HG02610 (cell line): ENCODE results near the gene IZUMO2.
"Not testable (repeated sequence)": the region's sequence is repeated elsewhere in the genome, so short reads cannot be mapped to it uniquely, and the experiment has no call there.

ENCODE experiments used
- ATAC-seq: cut with Tn5 transposase; IDR thresholded peaks from one replicate; pipeline ENCODE4 v1.9.1; 2021; ENCODE audit warnings: mild to moderate bottlenecking, moderate library complexity; ENCODE audit not compliant: unreplicated experiment

Gene IZUMO2

DNA sequence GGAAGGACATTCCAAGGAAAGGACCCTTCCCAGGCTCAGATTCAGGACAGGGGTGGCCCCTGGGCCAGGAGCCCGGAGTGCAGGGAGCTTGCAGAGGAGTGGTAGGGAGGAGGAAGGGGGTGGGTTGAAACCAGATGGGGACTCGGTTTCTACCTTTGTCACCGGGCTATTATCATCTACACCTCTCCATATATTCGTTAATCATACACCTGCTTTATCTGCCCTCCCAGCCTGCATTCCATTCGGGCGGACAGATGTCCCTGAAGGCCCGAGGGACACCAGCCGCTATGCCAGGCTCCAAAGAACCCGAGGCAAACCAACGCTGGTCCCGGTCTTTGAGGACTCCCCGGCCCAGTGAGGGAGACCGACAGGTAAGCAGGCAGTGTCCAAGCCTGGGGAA, 24.9 kb upstream of the IZUMO2 start:
- no peak for ATAC-seq

DNA sequence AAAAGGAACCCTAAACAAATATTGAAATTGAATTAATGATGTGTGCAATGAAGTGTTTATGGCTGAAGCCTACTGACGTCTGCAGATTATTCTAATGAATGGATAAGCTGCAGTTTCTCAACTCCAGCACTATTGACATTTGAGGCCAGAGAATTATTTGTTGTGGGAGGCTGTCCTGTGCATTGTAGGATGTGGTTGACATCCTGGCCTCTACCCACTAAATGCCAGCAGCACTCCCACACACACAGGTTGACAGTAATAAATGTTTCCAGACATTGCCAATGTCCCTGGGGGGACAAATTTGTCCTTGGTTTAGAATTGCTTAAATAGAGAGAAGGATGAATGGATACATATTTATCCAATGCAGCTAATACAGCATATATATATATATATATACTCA, 21.1 kb upstream of the IZUMO2 start:
- ATAC-seq, result no peak

DNA sequence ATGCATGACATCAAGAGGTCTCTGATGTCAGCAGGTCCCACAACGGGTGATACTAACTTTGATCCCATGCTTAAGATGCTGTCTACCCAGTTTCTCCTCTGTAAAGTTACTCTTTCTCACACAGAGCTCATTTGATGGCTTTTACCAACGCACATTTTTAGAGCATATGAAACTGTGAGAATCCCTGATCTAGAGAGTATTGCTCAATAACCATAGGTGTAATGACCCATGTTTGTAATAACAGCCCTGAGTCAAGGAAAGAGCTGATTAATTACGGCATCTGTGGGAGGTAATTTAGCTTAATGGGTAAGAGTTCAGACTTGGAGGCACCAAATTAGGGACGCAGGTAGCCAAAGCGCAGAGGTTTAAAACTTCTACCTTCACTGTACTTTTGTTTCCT, 18.0 kb upstream of the IZUMO2 start:
- no peak for ATAC-seq

DNA sequence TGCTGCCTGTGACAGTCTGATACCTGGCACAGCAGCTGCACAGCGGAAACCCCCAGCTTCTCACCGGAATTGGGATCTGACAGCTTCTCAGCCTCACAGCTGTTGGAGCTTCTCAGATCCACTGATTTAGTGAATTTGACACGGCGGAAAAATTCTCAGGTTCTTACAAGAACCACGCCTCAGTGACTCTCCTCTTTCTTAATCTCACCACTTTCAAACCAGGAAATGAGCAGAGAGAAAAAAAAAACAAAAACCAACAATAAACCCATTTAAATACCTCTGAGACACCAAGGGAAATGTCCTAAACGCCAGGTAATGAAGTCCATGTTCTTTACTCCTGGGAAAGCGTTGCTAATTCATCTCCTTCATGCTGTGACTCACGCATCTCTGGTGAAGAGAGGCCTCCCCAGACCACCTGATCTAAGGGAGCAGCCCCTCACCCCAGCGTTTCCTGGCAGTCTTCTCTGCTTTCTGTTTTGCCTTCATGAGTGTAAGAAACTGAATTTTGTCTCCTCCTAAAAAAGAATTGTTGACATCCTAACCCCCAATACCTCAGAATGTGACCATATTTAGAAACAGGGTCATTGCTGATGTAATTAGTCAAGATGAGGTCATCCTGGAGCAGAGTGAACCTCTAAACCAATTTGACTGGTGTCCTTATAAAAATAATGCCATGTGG, 15.9 kb upstream of the IZUMO2 start:
- no peak for ATAC-seq

DNA sequence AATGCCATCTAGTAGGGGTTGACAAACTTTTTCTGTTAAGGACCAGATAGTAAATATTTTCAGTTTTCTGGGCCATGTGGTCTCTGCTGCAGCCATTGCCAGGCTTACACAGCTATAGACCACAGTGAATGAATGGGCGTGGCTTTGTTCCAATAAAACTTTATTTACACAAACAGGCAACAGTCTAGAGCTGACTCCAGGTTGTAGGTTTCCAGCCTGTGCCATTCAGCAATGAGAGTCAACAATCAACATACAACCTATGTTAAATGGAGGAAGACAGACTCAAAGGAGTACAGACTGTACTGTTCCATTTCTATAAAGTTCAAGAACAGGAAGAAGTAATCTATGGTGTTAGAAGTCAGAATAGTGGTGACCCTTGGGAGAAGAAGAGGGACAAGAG, 15.2 kb upstream of the IZUMO2 start:
- ATAC-seq, result no peak

DNA sequence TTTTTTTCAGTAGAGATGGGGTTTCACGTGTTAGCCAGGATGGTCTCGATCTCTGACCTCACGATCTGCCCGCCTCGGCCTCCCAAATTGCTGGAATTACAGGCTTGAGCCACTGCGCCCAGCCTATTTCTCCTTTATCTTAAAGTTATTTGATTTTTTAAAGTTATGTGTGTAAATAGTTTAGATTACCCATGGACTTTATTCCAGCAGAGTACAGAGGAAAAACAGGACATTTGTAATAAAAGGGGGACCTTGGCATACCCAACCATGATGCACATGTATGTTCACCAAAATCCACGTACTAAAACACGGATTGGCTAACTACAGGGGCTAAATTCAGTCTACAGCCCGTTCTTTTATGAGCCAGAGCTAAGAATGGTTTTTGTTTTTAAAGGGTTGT, 13.7 kb upstream of the IZUMO2 start:
- no peak for ATAC-seq

DNA sequence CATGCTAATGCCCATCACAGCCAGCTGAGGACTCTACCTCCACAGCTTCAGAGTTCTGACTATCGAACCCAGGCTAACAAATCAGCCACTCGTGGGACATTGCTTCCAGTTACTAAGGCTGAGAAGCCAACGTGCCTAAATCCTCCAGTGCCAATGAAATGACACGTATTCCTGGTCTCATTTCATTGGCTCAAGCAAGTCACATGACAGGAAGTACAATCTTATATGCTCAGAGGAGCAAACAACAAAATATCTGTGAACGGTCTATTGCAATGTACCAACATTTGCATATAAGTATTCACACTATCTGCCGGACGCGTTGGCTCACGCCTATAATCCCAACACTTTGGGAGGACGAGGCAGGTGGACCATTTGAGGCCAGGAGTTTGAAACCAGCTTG, 12.8 kb upstream of the IZUMO2 start:
- ATAC-seq, result no peak

DNA sequence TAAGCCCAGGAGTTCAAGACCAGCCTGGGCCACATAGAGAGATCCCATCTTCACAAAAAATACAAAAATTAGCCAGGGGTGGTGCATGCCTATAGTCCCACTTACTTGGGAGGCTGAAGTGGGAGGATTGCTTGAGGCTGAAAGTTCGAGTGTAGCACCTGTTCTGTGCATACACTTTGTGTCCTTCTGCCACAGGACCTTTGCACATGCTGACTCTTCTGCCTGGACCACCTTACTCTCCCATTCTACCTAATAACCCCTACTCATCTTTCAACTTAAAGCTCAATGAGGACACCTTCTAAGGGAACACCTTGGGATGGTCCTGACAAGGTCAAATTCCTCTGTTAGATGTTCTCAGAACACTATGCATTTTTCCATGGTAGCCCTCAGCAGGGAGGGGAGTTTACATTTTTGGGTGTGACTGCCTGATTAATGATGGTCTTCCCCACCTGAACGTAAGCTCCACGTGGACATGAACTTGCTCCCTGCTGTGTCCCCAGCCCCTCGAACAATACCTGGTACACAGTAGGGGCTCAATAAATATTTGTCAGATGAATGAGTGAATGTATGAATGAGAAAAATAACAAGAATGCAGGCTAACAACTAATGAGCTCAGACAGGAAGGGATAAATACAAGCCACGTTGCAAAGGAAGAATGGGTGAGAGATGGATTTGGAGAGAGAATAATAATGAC, 11.2 kb upstream of the IZUMO2 start:
- ATAC-seq, result no peak

DNA sequence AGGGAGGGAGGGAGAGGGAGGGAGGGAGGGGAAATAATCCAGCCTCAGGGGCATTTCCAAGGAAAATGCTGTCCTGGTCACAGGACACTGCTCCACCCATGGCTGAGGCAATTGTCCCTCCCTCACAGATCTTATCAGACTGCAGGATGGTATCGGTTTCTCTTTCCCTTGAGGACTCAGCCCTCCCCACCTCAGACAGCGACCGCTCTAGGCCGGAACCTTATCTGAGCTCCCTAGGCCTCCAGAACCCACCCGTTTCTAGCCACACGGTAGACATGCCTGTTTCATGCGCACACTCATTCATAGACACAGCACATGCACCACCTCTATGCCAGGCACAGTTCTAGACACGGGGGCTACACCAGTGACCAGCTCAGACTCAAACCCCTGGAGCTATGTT, 10.0 kb upstream of the IZUMO2 start:
- no peak for ATAC-seq

DNA sequence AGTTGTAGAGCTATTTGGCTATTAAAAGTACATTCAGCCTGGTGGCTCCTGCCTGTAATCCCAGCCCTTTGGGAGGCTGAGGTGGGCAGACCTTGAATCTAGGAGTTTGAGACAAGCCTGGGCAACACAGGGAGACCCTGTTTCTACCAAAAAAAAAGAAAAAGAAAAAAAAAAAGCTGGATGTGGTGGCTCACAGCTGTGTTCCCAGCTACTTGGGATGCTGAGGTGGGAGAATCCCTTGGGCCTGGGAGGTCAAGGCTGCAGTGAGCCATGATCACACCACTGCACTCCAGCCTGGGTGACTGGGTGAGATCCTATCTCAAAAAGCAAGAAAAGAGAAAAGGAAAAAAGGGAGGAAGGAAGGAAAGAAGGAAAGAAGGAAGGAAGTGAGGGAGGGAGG, 9.6 kb upstream of the IZUMO2 start:
- ATAC-seq, result no peak

DNA sequence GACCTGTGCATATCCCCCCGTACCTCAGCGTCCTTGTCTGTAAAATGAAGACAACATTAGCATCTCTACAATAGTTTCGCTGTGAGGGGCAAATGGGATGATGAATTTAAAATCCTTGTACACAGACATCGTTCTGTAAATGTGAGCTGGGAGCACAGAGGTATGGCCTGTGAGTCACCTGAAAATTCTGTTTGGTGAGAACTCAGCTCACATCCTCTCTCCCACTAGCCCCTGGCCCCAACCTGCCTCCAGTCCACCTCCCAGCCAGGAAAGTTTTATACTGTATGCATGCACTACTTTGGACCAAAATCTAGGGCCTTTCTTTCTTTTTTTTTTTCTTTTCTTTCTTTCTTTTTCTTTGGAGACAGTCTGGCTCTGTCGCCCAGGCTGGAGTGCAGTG, 8.7 kb upstream of the IZUMO2 start:
- no peak for ATAC-seq

DNA sequence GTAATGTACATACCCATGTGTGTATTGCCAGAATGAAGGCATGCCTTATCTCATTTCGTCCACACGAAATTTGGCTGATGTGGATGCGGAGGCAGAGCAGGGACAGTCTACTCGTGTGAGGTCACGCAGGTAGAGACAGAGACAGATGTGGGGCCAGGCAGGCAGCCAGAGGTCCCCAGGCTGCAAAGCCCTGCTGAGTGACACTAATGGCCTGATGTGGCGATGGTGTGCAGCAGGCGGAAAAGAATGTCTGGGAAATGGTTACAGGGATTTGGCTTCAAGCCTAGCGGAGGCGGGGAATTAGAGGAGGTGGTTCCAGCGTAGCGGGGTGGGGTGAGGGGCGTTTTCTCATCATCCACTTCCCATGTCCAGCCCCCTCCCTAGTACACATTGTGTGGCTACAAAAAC, 4.2 kb upstream of the IZUMO2 start:
- ATAC-seq, result no peak

DNA sequence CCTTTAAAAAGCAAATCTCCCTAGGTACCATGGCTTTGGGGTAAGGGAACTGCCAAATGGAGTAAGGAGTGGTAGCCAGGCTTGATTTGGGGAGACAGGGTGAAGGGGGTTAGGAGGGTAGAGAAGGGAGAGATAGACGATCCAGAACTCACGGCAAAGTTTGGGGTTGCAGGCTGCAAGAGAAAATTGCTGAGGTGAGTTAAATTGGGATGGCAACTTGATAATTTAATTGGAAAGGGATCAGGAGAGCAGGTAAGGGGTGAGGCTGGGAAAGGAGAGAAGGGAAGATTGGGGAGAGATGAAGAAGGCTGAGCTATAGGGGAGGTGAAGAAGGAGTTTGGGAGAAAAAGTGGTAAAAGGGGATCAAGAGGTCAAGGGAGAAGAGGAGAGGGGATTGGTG, 4.0 kb downstream of the IZUMO2 start:
- ATAC-seq, result no peak

DNA sequence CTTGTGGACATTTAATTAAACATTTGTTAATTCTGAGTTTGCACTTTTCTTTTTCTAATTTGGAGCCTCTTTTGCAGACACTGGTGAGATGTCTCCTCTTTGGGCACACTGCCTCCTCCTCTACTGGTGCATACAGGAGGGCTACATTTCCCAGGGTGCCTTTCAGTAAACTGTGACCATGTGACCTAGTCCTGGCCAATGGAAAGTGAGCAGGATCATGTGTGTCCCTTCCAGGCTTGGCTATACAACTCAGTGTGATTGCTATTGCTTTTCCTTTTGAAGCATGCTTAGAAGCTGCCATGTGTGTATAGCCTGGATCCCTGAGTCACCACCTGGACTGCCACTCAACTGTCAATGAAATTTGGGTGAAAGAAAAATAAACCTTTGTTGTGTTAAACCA, 4.5 kb downstream of the IZUMO2 start:
- no peak for ATAC-seq

DNA sequence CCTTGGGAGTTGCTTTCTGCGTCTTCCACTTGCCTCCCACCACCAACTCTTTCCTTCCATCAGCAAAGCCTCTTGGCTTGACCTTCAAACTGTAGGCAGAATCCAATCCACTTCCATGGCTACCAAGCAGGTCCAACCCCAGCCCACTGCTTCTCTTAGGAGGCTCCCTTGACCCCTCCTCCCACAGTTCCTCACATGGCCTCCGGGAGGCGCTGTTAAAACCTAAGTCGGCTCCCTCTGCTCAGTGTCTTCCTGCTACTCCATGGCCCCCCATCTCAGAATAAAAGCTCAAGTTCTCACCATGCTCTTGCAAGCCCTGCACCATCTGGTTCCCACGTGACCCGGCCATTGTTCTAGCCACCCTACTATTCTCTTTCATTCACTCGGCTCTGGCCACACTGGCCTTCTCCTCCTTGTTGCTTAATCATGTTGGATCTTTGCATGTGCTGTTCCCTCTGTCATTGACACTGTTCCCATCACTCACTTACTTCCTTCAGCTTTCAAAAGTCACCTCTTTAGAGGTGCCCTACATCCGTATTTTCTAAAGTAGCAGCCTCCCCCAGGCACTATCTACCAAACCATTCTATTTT, 7.5 kb downstream of the IZUMO2 start:
- ATAC-seq, result no peak

DNA sequence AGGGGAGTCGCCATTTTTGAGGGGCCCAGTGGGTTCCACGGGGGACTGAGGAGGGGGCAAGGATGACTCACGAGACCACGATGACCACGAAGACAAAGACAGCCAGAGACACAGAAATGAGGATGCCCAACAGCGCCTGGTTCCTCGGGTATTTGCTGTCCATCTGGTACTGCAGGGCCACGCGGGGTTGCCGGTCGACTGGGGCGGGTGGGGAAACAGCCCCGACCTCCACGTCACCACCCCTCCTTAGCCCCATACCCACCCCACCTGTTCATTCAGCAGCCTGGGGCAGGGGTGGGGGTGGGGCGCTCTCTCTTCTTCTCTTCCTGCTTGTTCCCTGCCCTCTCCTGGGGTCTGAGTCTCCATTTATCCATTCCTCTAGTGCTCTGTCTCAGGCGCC, 8.6 kb downstream of the IZUMO2 start:
- no peak for ATAC-seq

DNA sequence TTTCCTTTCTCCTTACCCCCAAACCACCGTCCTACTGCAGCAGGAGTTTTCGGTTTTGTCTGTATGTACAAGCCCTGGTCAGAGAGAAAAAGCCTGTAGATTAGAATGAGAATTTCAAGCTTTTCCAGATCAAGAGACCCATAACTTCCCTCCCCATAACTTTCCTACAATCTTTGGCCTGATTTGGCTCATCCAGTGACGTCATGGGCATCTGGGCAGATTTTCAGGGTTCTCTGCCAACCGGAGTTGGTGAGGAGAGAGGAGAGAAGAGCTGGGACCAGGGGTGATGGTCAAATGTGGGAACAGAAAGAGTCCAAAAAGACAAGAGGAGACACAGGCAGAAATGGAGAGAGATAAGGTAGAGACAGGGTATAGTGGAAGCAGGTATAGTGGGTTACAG, 10.5 kb downstream of the IZUMO2 start:
- ATAC-seq, result no peak

DNA sequence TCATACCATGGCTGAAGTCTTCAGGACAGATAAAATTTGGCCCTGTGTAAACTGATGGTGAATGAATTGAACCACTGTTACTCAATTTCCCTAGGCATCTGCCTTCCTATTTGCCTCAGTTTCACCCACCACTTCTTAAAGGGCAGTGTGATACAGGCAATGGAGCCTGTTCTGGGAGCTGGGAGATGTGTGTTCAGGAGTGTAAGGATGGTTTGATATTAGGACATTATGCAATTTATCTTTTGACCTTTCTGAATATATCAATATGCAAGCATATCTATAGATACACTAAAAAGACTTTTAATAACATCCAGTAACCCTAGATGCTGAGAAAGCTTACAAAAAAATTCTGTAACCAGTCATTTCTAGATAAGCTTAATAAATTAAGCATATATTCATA, 14.6 kb downstream of the IZUMO2 start:
- ATAC-seq, result no peak

DNA sequence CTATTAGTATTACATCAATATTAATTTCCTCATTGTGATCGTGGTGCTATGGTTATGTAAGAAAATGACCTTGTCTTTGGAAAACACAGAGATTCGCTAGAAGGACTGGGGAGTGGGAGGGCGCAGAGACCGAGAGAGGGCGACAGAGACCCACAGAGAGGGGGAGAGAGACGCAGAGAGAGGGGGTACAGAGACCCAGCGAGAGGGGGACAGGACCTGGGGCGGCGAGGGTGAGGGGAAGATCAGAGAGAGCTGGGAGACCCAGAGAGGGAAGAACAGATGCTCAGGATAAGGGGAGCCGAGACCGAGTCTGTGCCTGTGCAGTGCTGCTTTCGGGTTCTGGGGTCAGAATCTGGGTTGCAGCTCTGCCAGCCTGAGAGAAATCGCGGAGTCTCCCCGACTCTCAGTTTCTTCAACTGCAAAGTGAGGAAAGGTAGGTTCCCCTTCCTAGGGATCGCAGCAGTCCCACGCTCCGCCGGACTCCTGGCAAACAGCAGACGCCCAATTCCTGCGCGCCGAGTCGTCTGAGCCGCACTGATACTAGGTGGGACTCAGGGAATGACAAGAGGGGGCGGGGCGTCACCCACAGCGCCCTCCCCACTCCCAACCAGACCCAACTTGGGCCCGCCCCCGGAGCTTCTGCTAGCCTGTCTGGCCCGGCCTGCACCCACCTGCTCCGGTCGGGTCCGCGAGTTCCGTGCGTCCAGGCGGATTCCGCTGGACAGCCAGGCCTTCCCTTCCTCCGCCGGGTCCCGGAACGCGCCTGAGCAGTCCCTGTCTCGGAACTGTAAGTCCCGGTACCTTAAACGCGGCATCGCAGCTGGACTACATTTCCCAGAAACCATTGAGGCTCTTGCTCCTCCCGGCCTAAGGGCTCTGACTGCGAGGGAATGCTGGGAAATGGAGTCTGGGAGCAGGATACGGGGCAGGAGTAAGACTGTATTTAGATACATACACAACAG, 15.3 kb downstream of the IZUMO2 start:
- peak; percentile 49 for ATAC-seq

DNA sequence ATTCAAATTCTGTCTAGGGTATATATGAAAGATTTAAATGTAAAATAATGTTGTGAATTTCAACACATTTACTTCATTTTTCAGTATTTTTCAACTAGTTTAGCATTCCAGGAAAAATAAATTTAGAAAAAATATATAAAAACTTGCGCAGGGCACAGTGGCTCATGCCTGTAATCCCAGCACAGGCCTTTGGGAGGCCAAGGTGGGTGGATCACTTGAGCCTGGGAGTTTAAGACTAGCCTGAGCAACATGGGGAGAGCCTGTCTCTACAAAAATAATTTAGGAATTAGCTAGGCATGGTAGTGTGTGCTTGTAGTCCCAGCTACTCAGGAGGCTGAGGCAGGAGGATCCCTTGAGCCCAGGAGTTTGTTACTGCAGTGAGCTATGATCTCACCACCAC, 21.2 kb downstream of the IZUMO2 start:
- ATAC-seq, result not testable (repeated sequence)

DNA sequence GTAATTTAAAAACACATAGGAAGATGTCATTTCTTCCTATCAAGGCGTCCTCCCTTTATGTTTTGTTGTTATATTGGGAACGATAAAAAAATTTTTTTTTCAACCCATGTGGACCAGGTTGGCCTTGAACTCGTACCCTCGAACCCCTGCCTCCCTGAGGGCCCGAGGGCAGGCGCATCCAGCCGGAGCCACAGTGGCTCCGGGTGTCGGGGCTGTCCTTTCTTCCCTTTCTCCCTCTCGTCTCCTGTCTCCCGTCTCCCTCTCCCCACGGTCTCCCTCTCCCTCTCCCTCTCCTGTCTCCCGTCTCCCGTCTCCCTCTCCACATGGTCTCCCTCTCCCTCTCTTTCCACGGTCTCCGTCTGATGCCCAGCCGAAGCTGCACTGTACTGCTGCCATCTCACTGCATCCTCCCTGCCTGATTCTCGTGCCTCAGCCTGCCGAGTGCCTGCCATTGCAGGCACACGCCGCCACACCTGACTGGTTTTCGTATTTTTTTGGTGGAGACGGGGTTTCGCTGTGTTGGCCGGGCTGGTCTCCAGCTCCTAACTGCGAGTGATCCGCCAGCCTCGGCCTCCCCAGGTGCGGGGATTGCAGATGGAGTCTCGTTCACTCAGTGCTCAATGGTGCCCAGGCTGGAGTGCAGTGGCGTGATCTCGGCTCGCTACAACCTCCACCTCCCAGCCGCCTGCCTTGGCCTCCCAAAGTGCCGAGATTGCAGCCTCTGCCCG, 22.8 kb downstream of the IZUMO2 start:
- ATAC-seq, result not testable (repeated sequence)
